Measurements from ENCODE around the gene SIM2.

- TF ChIP-seq CTCF (IDR thresholded peaks at IDR 0.05; ENCODE audit: low read depth, low read length, poor library complexity, severe bottlenecking), result no peak
- no peak for TF ChIP-seq EZH2phosphoT487 (IDR thresholded peaks at IDR 0.05; ENCODE audit: borderline replicate concordance, low read length)
Measured at GRCh38 chr21:36704958-36705678, 6.2 kb downstream of the SIM2 start.

All from DOHH2 (cell line).